ENCODE results near the gene FIBCD1.

The FIBCD1 gene

DNA sequence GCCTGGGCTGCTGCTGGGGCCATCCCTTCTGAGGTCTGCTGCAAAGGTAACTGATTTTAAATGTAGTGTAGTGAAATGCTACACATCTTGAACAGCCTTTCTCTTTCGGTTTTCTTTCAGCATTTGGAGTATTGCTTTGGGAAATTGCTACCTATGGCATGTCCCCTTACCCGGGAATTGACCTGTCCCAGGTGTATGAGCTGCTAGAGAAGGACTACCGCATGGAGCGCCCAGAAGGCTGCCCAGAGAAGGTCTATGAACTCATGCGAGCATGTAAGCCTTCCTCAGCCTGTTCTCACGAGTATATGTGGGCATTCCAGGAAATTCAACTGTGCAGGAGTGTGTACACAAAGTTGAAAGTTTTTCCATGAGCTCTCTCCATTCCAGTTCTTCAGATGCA is 60.8 kb downstream of the FIBCD1 start:
- no peak for DNase-seq (ENCODE audit: low read depth)

DNA sequence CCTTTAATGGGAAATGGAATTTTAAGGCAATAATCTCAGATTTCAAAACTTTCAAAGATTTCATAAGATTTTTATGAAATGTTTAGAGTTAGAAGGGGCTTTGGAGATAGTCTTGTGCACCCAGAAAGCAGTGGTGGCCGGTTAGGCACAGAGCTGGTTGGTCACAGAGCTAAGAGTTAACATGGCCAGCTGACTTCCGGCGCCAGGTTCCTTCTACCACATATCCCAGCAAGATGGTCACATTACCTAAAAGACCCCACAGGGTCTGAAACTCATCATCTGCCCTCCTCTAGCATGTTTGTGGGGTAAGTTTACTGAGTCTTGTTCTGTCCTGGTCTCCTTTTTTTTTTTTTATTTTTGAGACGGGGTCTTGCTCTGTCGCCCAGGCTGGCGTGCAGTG is 61.7 kb downstream of the FIBCD1 start:
- DNase-seq (ENCODE audit: low read depth): no peak

DNA sequence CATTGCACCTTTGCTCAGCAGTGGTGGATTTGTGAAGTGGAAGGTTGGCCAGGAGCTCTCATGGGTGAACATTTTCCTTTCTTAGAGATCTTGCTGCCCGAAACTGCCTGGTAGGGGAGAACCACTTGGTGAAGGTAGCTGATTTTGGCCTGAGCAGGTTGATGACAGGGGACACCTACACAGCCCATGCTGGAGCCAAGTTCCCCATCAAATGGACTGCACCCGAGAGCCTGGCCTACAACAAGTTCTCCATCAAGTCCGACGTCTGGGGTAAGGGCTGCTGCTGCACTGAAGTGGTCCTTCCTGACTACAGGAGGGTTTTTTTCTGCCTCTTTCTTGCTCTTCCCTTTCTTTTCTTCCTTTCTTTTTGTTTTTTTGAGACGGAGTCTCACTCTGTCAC is 64.3 kb downstream of the FIBCD1 start:
- DNase-seq (ENCODE audit: low read depth): no peak

DNA sequence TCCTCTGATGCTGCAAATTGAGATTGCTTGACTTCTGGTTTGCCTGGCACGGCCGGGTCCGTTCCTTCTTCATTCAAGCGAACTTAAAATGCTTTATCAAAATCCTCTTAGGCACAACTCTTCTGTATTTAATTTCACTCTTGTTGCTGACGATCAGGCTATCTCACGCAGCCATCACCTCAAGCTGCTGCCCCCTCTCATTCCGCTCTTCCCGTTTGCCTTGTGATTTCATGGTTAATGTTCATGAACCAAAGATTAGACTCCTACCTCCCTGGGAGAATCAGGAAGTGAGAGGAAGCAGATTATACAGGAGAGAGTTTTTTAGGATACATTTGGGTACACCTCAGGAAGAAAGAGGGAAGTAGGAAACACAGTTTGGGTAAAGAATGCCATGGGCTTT is 65.1 kb downstream of the FIBCD1 start:
- DNase-seq (ENCODE audit: low read depth): no peak

DNA sequence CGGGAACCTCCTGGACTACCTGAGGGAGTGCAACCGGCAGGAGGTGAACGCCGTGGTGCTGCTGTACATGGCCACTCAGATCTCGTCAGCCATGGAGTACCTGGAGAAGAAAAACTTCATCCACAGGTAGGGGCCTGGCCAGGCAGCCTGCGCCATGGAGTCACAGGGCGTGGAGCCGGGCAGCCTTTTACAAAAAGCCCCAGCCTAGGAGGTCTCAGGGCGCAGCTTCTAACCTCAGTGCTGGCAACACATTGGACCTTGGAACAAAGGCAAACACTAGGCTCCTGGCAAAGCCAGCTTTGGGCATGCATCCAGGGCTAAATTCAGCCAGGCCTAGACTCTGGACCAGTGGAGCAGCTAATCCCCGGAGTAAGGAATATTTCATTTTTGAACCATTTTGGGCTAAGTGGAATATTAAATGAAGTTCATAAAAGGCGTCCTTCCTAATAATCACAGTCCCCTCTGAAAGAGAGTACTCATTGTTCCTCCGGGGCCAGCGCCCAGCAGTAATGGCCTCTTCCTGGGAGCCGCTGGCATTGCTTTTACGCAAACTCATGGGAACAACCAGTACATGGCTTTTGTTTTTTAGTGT is 66.0 kb downstream of the FIBCD1 start:
- no peak for DNase-seq (ENCODE audit: low read depth)

DNA sequence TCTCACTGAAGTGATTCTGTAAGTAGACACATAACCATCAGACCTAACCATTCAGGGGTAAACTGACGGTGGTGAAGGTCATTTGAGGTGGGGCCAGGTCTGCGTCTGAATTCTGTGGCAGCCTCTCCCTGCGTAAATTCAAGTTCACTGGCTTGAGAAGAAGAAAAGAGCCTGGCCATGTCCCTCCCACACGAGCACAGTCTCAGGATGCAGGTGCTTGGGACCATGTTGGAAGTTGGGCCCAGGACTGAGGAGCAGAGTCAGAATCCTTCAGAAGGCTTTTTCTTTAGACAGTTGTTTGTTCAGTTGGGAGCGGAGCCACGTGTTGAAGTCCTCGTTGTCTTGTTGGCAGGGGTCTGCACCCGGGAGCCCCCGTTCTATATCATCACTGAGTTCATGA is 66.5 kb downstream of the FIBCD1 start:
- DNase-seq (ENCODE audit: low read depth): no peak

DNA sequence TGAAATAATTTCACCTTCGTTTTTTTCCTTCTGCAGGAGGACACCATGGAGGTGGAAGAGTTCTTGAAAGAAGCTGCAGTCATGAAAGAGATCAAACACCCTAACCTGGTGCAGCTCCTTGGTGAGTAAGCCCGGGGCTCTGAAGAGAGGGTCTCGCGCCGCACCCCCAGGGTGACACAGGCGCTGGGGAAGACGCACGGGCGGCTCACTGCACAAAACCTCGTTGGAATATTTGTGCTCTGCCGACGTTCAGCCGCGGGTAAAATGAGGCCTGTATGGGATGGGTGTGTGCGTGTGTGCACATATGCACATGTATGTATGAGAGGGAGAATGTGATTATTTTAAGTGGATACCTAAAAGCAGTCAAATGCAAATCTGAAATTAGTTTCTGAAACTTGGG is 67.0 kb downstream of the FIBCD1 start:
- DNase-seq (ENCODE audit: low read depth): no peak

DNA sequence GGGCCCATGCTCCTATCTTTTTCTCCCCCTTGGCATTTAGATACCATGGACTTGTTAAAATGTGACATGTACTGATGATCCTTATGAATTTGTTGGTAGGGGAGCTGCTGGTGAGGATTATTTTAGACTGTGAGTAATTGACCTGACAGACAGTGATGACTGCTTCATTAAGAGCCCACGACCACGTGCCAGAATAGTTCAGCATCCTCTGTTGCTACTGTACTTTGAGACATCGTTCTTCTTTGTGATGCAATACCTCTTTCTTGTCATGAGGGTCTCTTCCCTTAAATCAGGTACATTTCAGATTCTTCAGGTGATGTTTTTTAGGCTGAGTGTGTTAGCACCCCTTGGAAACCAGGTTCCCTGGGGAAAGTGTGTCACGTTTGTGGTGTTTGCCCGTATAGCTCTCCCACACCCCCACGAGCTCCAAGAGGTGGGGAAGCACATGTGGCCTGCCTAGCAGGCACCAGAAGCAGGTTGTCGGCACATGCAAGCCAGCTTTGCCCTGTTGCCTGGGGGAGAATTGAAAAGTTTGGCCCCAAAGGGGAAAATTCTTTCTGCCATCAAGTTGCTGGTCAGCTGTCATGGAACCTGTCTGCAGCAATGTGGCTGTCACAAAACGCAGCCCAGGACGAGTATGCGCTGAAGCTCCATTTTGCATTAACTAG is 67.5 kb downstream of the FIBCD1 start:
- DNase-seq (ENCODE audit: low read depth): no peak

DNA sequence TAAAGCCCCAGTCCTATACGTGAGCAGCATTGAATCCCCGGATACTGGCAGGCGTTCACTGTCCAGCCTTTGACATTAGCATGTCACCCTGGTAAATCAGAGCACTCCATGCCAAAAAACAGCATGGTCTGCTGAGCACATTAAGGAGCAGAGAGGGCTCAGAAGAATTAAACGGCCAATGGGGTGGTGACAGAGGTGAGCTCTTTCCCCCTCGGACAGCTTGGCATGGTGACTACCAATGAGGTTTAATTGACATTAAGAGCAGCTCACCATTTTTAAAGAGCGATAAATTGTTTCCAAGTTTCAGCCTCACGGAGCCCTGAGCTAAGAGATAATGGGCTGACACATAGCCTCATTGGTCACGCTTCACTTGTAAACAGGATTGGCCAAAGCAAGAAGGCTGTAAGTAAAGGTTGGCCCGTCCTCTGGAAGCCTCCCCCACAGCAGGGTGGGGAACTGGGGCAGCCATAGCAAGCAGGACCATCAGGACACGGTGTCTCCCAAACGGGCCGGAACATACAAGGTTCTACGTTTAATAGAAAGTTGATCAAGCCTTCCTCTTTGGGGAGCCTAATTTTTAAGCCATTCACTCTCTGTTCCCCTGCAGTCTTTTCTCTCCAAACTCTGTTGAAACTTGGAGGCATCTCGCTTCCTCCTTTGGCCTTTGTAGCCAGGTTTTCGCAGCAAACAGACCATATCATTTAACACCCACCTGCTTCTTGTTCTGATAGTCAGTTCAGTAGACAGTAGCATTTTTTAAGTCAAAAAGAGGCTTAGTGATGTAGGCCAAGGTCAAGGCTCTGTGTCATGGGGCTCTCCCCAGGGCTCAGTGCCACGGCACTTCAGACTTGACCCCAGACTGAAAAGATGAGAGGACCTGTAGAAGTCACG is 68.3 kb downstream of the FIBCD1 start:
- no peak for DNase-seq (ENCODE audit: low read depth)

DNA sequence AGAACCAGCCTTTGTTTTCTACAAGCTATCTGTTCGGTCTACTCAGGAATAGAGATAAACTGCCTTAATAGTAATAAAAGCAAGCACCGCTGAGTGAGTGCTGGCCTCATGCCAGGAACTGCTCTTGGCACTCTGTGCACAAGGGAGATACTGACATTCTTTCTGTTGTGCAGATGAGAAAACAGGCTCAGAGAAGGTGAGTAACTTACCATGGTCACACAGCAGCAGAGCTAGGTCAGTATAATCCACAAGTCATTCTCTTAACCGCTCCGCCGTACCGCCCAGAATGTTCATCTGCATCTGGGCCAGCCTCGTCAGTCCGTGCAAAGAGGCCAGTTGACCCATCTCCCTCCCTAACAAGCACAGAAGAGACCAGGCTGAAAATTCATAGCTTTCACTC is 69.8 kb downstream of the FIBCD1 start:
- no peak for DNase-seq (ENCODE audit: low read depth)

DNA sequence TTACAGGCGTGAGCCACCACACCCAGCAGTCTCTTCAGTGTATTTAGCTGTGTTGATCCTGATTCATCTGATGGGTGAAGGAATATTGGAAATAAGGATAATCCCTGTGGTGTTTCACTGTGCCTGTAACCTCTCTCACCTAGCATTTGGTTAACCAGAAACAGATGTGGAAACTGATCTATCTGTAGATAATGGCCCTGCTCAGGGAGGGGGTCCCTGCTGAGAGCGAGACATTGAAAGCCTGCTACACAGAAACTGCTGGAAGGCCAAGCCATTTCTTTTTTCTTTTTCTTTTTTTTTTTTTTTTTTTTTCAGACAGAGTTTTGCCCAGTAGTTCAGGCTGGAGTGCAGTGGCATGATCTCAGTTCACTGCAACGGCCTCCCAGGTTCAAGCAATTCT is 70.8 kb downstream of the FIBCD1 start:
- DNase-seq (ENCODE audit: low read depth): no peak

DNA sequence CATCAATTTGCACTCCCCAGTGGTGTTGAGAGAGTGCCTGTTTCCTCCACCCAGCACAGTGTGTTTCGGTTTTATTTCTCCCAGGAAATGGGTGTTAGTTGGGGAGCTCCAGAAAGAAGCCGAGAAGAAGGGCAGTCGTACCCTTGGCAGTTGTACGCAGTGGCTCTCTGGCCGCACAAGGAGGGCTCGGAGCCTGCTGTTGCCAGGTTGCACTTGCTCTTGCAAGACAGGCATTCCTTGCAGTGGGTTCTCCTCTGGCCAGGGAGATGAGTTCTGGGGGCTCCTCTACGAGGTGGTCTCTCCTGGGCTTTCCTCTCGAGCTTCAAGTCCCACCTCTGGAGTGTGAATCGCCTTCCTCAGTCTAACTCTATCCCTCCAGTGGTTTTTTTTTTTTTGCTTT is 71.5 kb downstream of the FIBCD1 start:
- no peak for DNase-seq (ENCODE audit: low read depth)

DNA sequence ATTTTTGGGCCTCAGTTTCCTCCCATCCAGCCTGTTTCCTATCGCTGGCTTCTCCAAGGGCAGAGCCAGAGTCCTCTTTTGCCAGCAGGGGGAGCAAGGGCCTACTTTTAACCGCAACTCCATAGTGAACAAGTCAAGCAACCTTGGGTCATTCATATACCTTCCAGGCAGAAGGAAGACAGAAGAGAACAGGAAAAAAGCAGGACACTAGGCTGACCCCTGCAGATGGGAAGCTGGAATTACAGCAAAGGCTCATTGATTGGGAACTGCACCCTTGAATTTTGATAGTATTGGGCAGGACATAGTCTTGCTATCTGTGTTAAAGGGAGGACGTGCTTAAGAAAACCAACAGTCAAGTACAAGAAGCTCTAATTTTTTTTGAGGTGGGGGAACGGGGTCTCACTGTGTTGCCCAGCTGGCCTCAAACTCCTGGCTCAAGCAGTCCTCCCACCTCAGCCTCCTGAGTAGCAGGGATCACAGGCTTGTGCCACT is 72.5 kb downstream of the FIBCD1 start:
- peak; percentile 33 for DNase-seq (ENCODE audit: low read depth)

DNA sequence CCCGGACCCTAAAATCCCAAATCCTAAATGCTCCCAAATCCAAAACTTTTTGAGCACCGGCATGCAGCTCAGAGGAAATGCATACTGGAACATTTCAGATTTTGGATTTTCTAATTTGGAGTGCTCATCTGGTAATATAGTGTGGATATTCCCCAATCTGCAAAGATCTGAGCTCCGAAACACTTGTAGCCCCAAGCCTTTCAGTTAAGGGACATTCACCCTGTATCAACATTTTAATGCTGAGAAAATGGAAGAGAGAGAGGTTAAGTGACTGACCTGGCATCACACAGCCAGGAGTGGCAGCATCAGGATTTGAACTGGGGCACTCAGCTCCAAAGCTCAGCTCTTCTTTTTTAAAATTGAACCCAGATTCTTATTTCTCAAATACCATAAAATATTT is 73.1 kb downstream of the FIBCD1 start:
- DNase-seq (ENCODE audit: low read depth): no peak

DNA sequence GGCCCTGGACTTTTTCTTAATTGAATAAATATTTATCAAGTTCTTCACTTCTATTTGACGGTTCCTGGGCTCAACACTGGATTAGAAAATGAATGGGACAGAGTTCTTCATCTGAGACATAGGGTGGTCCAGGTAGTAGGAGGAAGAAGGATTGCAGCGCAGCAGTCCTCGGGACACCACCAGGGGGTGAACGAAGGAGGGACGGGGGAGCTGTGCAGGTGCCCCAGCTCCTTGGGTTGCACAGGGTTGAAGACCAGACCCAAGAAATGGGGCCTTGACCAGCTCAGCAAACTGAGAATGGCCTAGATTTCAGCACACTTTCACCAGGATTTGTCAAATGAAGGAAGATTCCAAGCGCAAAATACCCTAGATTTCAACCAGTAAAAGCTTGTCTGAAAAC is 74.5 kb downstream of the FIBCD1 start:
- no peak for DNase-seq (ENCODE audit: low read depth)

DNA sequence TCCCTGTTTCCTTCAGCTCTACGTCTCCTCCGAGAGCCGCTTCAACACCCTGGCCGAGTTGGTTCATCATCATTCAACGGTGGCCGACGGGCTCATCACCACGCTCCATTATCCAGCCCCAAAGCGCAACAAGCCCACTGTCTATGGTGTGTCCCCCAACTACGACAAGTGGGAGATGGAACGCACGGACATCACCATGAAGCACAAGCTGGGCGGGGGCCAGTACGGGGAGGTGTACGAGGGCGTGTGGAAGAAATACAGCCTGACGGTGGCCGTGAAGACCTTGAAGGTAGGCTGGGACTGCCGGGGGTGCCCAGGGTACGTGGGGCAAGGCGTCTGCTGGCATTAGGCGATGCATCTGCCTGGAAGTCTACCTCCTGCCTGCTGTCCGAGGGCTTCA is 76.3 kb downstream of the FIBCD1 start:
- no peak for DNase-seq (ENCODE audit: low read depth)

DNA sequence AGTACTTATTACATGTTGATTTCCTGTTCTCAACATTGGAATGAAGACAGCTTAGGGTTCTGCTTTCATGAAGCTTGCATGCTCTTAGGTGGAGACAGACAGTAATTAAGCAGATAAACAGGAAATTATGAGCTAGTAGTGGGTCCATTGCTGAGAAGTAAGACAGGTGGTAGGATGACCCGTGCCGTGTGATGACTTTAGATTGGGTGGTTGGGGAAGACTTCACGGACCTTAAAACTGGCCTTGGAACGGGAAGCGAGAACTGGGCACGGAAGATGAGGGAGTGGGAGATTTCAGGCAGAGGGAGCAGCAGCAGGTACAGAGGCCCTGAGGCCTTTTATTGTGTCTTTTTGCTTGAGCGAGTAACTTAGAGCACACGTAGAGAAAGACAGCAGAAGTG is 76.8 kb downstream of the FIBCD1 start:
- no peak for DNase-seq (ENCODE audit: low read depth)

DNA sequence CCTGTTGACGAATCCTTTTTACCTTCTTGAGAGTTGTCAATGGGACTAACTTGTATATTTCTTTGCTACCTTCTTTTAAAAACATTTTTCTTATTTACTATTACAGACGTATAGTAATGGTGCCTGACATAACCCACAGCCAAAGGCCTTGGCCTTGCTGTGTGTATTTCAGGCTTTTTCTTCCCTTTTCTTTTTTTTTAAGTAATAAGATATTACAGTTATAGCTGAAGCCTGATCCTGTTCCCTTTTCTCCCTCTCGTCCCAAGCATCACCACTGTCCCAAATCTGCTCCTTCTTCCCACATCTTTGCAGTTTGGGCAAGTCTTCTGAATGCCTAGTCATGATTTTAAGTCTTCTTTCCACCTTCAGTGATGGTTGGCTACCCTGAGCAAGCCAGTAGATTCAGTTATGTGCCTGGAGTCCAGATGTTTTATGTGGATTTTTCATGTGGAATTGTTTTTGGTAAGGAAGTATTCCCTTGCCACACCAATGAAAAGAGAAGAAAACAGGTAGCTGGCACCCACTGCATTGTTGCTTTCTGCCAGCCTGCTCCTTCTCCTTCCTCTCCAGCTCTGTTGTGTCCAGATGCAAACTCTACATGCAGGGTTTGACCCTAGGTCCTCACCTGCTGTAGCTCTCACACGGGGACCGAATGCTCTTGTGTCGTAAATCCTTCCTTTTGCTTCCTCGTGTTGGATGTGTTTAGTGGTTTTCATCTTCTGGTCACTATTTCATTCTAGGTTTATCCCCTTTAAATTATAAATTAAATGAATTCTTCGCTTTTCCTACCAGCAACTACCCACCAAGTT is 77.5 kb downstream of the FIBCD1 start:
- DNase-seq (ENCODE audit: low read depth): no peak

DNA sequence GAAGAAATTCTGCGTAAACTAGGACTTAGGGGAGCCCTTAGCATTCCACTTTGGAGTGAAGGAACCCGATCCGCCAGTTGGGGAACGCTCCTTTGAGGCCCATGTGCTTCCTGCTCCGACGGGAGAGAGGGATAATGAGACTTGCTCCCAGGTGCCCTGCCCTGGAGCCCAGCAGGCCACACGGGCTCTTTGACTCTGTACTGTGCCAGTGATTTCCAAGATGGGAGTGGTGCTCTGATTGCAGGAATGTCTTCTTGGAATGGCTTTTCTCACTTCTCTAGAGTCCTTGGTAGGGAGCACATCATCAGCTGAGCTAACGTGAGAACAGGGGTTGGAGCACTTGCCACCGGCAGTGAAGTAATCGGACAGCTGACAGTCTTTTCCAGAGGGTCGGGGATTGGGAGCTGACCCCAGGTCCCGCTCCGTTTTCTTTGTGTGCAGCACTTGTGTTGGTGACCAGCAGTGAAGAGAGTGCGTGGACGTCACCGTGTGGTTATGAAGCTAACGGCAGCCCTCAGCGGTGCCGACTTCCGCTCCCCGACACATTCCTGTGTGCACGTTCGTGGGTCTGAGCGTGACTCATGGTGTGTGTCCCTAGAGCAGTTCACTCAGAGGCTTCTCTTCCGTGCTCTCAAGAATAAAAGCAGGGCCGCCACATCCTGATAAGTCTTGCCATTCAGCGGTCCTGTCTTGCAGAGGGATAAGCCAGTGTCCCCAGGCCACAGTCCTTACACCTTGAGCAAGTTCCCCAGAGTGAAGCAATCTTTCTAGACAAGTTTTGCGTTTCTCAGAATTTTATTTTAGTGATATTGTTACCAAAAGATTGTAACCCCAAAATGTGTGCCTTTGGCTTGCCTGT is 78.4 kb downstream of the FIBCD1 start:
- no peak for DNase-seq (ENCODE audit: low read depth)

DNA sequence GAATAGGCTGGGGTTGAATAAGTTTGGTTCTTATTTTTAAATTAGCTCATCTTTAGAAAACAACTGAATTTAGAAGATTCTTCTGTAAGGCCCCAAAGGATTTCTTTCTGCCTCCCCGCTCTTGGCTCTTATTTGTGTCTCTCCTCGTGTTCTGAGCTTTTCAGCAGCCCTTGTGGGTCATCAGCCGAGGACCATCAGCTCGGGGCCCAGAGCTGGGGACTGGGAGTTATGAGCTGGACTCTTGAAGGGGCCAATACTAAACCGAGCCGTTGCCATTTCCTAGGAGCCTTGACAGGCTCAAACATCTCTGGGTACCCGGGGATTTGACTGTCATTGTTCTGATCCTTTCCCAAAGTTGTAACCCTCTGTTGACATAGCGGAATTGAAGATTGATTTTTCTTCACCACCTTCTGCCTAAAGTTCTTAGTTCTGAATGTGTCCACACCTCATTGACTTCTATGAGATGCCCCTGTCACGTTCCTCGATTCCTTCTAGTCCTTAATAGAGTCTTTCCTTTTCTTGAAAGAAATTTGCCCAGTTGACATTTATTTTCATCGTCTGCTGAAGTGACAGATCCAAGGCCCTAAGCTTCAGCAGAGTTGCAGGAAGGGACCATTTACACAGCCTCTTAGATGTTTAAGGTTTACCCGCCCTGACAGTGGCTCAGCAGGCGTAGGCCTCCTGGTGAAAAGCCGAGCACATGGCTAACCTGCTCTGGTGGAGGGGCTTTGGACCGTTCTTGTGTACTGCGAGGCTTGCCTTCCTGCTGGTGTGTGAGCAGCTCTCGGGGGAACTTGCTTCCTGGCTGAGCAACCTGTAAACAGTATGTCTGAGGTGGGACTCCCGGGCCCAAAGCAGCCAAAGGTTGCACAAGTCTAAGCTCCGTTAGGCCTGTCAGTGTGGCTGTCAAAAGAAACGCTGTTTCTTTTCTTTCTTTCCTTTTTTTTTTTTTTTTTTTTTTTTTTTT is 80.0 kb downstream of the FIBCD1 start:
- no peak for DNase-seq (ENCODE audit: low read depth)

All from activated T-cell treated with anti-CD3 and anti-CD28 coated beads for 1 hour (primary cell).